A204.1 (cell line): ENCODE measurements around the gene LANCL2.
"Not testable (repeated sequence)": the region's sequence is repeated elsewhere in the genome, so short reads cannot be mapped to it uniquely, and the experiment has no call there.

Source experiments
- FAIRE-seq: peaks from 2 replicates; lab custom pipeline; 2012; peaks lifted over from hg19 to GRCh38; lab: Jason Lieb, UNC

The LANCL2 gene, protein sequence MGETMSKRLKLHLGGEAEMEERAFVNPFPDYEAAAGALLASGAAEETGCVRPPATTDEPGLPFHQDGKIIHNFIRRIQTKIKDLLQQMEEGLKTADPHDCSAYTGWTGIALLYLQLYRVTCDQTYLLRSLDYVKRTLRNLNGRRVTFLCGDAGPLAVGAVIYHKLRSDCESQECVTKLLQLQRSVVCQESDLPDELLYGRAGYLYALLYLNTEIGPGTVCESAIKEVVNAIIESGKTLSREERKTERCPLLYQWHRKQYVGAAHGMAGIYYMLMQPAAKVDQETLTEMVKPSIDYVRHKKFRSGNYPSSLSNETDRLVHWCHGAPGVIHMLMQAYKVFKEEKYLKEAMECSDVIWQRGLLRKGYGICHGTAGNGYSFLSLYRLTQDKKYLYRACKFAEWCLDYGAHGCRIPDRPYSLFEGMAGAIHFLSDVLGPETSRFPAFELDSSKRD

DNA sequence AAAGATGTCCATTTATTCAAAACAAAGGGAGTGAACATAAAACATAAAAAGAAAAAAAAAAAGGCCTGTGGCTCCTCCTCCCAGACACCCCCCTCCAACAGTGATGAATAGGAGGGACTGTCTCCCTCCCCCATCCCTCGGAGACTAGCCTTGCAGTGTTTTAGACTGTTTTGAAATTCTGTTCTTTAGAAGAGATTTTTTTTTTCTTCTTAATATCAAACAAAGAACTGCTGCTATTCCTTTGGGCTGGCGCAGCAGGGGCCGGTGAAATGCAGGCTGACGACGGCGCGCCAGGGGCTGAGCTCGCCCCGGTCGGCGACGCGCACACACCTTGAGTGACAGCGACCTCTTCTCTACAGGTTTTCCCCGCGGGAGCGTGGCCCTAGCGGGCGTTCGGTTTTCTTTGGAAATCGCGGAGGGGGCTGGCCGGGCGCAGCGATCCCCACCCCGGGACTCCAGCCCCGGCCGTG is at the start of gene LANCL2:
Gene LANCL2, plus strand, starts transcription at position 133 of the 470 bp plus-strand sequence. CDS start 689 bp downstream, outside the sequence.
- no peak for FAIRE-seq

GRCh38 chr7:55325371-55325792 is 39.8 kb upstream of the LANCL2 start:
- FAIRE-seq = no peak

DNA sequence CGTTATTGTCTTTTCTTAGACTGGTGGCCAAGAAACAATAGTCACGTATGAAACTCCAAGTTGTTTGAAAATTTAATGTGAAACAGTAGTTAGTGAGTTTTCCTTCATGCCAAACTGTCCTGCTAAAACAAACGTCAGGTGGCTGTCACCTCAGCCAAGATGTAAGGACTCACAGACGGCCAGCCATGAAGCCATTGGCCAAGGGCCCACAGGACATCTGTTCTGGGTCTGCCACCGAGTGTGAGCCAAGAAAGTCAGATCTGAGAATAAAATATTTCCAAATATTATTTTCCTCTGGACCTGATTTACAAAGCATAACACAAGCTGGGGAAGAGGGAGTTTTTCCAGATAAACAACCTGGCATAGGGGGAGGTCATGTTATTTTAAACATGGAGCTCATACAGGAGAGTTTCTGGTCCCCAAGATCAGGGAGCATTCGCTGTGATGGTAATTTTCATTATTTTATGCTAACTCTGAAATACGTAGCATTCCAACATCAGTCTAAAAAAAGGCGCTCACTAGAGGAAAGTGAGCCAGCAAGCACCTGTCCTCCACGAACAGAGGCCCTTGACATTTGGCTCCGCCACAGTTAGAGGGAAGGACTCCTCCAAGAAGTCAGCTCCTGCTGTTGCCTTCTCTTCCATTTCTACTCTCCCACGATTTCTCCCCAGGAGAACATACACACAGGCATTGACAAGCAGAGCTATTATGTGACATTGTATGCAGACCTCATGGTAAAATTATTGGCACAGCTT is 38.9 kb upstream of the LANCL2 start:
- FAIRE-seq = no peak

DNA sequence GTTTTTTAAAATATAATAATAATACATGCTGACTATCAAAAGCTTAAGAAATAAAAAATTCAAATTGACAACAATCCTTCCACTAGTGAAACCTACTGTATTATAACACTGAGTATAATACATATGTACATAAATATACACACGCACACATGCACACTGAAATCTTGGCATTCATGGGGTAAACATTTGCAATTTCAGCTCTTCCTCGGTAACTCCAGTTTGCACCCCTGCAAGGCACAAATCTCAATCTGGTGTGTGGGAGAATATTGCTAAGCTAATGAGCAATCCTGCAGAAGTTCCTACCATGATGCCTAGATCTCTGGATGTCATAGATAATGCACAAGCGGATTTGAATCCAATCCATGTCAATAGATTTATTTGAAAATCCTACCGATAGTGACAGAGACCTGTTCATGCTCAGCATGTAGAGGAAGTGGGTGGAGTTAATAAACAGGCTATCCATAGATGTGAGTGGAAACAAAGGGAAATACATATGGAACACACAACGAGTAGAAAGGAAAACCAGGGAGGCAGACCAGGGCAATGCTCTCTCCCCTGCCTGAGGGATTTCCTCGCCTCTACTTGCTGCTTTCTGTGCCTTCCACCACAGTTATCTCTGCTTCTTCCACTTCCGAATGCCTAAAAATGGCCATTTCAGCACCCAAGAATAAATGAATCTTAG is 38.1 kb upstream of the LANCL2 start:
- no peak for FAIRE-seq

GRCh38 chr7:55335151-55335550 is 30.0 kb upstream of the LANCL2 start:
- FAIRE-seq = no peak

- FAIRE-seq = no peak
Observed at GRCh38 chr7:55335786-55336185, 29.4 kb upstream of the LANCL2 start.

DNA sequence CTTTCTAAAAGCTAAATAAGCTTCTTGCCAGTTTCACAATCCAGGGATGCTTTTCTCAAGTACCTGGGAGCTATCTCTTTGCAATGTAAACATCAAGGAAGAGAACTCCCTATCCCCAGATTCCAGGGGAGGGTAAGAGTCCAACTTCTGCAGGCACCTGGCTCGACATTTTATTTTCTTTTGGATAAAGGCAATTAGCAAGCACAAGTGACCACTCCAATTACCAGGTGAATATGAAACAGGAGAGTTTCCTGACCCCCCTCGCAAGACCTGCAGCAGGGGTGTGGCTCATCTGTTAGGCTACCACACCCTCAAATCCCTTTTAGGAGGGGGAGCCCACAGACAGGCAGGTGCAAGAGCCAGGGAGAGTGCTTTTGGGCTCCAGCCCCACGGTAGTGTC is 28.6 kb upstream of the LANCL2 start:
- no peak for FAIRE-seq

GRCh38 chr7:55339033-55340000 is 25.8 kb upstream of the LANCL2 start:
- FAIRE-seq = no peak

DNA sequence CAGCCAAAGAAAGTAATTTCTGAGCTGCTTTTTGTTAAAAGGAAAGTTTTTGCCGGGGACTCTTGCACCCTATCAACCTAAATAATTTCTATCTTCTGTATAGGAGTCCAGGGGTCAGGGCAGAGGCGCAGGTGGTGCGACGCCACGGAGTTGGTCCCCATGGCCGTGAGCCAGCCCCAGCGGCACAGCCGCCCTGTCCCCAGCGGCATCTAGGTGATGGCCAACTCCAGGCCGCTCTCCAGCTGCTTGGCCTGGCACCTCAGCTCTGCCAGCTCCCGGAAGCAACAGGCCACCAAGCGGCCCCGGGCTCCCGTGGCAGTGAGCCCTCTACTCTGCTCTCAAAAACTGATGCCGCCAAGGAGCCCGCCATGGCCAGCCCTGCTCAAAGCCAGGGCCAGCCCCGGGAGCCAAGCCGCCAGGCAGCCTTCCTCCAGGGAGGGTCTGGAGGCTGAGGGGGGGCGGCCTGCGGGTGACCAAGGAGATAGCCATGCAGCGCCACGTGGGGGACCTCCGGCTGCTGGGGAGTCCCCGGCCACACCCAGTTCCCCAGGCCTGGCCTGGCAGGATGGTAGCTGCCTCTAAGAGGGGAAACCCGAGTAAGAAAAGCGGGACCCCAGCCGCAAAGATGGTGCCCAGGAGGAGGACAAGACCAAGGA is 22.8 kb upstream of the LANCL2 start:
- FAIRE-seq = no peak

- FAIRE-seq = no peak
Observed at GRCh38 chr7:55343002-55343781, 21.9 kb upstream of the LANCL2 start.

DNA sequence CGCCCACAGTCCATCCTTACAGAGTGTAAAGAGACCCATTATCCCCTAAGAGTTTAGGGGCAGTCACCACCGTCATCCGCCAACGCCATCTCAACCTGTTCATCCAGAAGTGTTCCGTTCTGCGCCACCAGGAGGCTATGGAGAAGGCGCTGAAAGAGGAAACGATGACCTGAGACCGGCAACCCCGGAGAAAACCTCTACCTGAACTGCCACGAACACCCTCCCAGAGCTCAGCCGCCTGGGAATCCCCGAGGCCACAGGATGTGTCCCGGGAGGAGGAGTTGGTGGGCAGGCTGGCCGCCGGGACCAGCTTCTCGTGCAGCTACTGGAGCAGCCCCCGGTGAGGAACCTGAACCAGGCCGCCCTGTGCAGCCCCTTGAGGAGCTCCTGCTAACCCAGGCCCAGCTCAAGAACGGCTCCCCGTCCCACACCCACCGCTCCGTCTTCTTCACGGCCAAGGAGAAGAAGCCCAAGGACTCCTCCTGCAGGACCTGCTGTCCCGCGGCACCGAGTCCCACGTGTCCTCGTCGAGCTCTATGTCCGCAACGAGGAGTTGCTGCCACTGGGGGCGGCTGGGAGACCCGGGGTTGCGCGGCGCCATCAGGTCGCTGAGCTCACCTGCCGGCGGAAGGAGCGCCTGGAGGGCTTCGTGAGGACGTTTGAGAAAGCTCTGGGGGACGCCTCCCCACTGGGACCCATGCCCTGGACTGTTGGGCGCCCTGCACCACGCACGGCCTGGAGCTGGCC is 21.1 kb upstream of the LANCL2 start:
- FAIRE-seq = no peak

GRCh38 chr7:55344840-55345239 is 20.3 kb upstream of the LANCL2 start:
- FAIRE-seq = no peak

DNA sequence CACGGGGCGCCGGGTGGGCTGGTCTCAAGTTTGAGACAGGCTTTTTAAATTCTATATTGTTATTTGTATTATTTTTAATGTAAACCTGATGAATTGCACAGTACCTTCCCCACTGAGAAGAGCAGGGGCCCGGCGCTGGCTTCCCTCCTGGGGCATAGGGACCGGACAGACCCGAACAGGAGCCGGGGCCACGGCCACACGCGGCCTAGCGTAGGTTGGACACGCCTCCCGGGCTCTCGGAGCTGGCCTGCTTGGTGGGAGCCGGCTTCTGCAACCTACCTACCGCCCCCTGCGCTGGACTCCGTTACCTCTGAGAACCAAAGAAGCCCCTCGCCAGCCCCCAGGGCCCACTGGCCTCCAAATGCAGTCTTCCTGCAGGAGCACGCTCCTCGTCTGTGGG is 19.8 kb upstream of the LANCL2 start:
- no peak for FAIRE-seq

DNA sequence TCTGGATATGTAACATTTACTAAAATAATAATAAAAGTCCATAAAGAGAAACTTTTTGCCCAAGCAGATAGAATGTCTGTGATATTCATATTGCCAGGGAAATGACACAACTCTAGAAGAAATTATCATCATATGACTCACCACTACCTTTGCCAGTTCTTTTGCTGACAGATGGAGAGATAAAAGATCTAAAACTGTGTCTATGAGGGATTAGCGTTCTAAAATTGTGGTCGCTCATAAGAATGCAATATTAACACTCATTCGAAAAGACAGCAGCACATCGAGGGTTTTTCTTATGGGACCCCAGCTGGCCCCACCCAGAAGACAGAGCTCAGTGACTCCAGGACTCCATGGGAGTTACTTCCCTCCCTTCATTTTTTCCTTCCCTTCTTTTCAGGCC is 16.6 kb upstream of the LANCL2 start:
- no peak for FAIRE-seq

DNA sequence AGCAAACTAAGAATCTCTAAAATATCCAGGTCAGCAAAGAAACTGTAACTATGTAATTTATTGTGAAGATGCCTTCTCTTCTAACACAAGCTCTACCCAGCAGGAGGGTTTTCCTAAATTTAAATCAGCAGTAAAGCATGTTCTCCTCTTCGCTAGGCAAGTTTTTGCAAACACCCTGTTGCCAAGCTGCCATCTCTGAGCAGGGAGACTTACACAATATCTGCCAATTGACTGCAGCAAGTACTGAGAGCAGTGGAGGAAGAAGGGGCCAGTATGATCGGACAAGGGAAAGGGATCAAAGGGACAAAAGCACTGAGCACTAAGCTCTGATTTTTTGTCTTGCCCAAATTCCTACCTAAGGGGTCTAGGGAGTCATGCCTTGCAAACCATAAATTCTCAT is 16.0 kb upstream of the LANCL2 start:
- no peak for FAIRE-seq

GRCh38 chr7:55350281-55350680 is 14.9 kb upstream of the LANCL2 start:
- FAIRE-seq = no peak

- no peak for FAIRE-seq
Observed at GRCh38 chr7:55351263-55351662, 13.9 kb upstream of the LANCL2 start.

GRCh38 chr7:55352947-55353273 is 12.2 kb upstream of the LANCL2 start:
- not testable (repeated sequence) for FAIRE-seq

GRCh38 chr7:55360486-55360885 is 4.7 kb upstream of the LANCL2 start:
- FAIRE-seq = no peak

DNA sequence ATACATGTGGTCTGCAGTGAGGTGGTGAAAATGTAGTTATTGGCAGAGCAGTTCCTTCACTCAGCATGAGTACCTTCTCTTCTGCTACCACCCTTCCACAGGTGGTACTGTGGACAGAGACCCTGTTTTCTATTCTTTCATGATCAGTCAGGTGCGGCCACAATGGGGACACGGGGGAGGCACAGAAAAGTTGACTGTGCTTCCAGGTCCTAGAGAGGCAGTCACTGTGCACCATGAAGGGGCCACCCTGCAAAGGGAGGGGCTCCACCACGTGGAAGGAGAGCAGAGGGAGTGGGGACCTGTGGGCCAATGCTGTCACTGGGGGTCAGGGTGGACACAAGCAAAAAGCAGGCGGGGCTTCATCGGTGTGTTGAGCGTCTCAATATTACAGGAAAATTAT is 3.6 kb upstream of the LANCL2 start:
- no peak for FAIRE-seq
